Measurements from ENCODE around the gene SCARF1.

DNA sequence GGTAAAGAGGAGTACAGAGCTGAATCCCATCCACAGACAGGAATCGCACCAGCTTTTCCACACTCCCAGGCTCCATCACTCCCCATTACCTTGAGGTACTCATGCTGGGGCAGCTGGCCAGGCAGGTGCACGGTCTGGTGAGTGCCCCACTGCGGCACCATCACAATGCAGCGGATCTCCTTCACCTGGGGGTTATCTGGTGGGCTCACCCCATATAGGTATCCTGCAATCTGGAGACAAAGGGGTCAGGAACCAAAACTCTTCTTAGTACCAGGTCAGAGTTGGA lies 6.0 kb upstream of the SCARF1 start:
- no peak for TF ChIP-seq POLR2AphosphoS5 (IDR thresholded peaks at IDR 0.05; ENCODE audit: borderline replicate concordance, low read depth, low read length)
- no peak for TF ChIP-seq EZH2 (IDR thresholded peaks at IDR 0.05)

Measured in SK-N-MC (cell line).